Subcutaneous adipose tissue (tissue), 4 donors: ENCODE data around the gene DDAH1. TPM values are rescaled to one million over a fixed set of nuclear protein-coding genes. Genes with fewer than 3 reads are reported as not detected.

Experiments
- total RNA-seq, 4 donors: library from RNA; depleted of rRNA; stranded (reverse); fragments of >200 nt; gene quantifications; one replicate each; pipeline ENCODE4 v1.1.0, GENCODE V29; 2016
- TF ChIP-seq, protein P1 (sequence below): fragments of 450-650 bp; IDR thresholded peaks from one replicate; pipeline ENCODE4 v1.5.1; 2016; ENCODE audit warnings: low read depth, mild to moderate bottlenecking, control low read depth, antibody characterized with exemption, moderate library complexity

DDAH1 gene
- total RNA-seq, 4 donors from 2014 or later, result 13.9 to 27.6 (median 14.3) TPM

DNA sequence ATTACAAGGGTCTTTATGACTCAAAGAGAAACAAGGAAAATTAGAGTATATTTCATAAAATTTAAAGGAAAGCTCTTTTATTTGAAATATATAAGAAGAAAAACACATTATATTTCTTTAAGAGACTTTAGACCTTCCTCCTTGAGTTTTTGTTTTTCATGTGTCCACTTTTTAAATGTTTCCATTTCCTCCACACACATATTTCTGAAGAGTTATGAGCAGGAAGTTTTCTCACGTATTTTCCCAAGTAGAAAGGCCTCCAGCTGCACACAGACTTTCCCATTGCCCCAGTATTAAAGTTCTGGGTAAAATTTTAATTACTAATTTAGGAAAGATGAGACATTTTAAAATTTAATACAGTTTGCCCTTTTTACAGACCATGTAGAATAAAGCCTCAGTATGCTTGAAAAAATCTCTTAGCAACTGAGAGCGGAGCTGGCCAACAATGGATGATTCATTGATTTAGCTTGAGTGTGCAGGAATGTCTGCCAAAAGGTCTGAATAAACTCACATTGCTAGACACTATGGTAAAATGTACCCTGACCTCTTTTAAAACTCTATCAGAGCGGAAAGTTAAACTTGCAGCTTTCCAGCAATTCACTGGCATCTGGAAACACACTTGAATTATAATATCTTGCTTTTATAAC lies 57.9 kb downstream of the DDAH1 start:
- TF ChIP-seq, protein P1, sequence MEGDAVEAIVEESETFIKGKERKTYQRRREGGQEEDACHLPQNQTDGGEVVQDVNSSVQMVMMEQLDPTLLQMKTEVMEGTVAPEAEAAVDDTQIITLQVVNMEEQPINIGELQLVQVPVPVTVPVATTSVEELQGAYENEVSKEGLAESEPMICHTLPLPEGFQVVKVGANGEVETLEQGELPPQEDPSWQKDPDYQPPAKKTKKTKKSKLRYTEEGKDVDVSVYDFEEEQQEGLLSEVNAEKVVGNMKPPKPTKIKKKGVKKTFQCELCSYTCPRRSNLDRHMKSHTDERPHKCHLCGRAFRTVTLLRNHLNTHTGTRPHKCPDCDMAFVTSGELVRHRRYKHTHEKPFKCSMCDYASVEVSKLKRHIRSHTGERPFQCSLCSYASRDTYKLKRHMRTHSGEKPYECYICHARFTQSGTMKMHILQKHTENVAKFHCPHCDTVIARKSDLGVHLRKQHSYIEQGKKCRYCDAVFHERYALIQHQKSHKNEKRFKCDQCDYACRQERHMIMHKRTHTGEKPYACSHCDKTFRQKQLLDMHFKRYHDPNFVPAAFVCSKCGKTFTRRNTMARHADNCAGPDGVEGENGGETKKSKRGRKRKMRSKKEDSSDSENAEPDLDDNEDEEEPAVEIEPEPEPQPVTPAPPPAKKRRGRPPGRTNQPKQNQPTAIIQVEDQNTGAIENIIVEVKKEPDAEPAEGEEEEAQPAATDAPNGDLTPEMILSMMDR, result no peak

- TF ChIP-seq, protein P1, result no peak
These were observed 58.9 kb downstream of the DDAH1 start for GRCh38 chr1:85406081-85406480.

- TF ChIP-seq, protein P1, result no peak
These were observed 60.6 kb downstream of the DDAH1 start for GRCh38 chr1:85404408-85404807.

GRCh38 chr1:85398391-85399064 lies 66.4 kb downstream of the DDAH1 start:
- TF ChIP-seq, protein P1, result no peak

DNA sequence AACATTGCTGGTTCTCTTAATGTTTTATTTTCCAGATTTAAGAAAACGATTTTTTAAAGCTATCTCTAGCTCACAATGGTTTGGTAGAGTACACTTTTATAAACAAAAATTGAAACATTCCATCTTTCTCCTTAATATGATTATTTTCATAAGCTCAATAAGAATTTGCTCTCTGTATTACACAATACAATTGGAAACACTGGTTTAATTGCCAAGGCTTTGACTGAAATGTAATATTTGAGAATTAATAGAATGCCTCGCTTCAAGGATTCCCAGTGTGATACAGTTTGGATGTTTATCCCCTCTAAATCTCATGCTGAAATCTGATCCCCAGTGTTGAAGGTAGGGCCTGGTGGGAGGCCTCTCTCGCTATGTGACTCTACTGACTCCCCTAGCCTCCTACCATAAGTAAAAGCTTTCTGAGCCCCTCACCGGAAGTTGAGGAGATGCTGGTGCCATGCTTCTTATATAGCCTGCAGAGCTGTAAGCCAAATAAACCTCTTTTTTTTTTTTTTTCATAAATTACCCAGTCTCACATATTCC lies 67.4 kb downstream of the DDAH1 start:
- TF ChIP-seq, protein P1, result no peak

GRCh38 chr1:85396194-85396593 lies 68.8 kb downstream of the DDAH1 start:
- TF ChIP-seq, protein P1, result no peak

DNA sequence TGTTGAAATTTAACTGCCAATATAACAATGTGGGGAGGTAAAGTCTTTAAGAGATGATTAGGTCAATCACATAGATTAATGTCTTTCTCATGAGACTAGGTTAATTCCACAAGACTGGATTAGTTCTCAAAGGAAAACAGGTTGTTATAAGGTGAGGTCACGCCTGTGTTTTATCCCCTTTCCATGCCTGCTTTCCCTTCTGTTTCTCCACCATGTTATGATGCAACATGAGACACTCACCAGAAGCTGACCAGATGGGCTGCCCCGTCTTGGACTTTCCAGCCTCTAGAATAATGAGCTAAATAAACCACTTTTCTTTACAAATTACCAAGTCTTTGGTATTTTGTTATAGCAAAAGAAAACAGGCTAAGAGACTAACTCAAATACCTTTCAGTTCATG lies 70.8 kb downstream of the DDAH1 start:
- TF ChIP-seq, protein P1, result no peak
